CD4-positive, alpha-beta T cell treated with Interleukin-17A for 4 hours (primary cell): ENCODE measurements around the gene ALX4.

Source experiments
- DNase-seq: peaks from one replicate; pipeline ENCODE4 v3.0.0-alpha.2; 2020; ENCODE audit warnings: mixed read lengths

Gene ALX4

GRCh38 chr11:44235765-44236201 is 74.2 kb downstream of the ALX4 start:
- no peak for DNase-seq

GRCh38 chr11:44229624-44230023 is 80.3 kb downstream of the ALX4 start:
- DNase-seq: no peak

GRCh38 chr11:44229098-44229497 is 80.8 kb downstream of the ALX4 start:
- DNase-seq: no peak

- DNase-seq: no peak
Observed at GRCh38 chr11:44228379-44228778, 81.6 kb downstream of the ALX4 start.

DNA sequence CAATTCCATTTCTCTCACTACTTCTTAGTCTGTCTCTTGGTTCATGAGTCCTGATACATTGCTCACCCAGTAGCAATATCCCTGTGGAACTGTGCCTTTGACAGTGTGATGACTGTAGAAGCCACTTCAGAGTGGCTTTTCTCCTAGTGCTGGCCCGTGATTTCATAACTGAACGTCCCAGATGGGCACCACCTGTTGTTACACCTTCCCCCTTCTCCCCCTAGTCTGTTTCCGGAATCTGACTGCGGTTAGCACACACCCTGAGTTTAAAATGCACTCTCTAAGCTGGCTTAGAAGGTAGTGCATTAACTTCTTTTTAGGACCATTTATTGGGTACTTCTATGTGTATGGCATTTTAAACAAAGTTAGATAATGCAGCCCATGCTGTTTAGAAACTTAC is 83.0 kb downstream of the ALX4 start:
- no peak for DNase-seq

GRCh38 chr11:44226490-44226889 is 83.4 kb downstream of the ALX4 start:
- DNase-seq: no peak

DNA sequence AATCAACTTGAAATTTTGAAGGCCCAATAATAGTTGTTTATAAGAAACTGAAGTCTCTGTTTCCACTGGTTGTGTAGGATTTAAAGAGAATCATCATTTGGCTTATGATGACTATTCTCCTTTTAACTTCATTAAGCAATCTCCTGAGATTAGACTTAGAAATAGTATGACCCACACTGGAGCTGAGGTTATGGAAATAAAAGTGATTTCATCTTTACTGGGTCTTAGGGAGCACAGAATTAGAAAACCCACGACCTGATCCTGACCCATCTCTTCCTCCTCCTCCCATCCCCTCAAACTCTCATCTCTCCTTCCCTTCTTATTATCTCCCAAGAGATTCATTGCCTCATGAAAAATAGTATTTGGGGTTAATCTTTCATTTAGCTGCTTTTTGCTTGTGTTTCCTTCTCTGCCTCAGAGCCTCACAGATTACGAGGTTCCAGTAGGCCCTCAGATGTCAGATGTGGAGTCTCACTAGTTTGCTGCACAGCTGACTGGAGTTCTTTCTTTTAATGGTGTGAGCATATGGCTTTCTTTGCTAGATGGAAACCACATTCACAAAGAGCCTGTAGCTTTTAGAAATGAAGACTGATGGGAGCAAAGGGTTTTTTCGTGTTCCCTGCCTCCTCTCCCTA is 85.0 kb downstream of the ALX4 start:
- no peak for DNase-seq

DNA sequence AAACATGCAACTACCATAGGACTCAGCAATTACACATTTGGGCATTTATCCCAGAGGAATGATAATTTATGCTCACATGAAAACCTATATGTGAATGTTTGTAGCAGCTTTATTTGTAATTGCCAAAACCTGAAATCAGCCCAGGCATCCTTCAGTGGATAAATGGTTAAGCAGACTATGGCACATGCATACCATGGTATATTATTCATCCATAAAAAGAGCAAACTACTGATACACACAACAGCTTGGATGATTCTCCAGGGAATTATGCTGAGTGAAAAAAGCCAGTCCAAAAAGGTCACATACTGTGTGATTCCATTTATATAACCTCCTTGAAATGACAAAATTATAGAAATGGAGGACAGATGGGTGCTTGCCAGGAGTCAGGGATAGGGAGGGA is 86.7 kb downstream of the ALX4 start:
- no peak for DNase-seq

DNA sequence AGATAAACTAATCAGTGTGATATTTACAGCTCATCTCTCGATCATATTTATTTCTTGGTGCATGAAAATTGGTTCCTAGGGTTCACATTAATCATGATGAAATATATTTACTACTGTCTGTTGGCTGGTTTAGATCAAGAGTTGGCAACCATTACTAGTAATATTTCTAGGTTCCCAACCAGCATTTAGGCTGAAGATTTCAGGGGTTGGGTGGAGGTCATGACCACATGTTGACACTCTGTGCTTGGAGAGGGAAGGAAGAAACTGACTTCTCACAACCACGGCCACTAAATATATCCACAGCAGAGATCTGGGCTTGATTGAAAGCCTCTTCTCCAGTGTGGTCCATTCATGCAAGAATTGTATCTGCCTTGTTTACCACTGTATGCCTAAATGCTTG is 87.9 kb downstream of the ALX4 start:
- DNase-seq: no peak

DNA sequence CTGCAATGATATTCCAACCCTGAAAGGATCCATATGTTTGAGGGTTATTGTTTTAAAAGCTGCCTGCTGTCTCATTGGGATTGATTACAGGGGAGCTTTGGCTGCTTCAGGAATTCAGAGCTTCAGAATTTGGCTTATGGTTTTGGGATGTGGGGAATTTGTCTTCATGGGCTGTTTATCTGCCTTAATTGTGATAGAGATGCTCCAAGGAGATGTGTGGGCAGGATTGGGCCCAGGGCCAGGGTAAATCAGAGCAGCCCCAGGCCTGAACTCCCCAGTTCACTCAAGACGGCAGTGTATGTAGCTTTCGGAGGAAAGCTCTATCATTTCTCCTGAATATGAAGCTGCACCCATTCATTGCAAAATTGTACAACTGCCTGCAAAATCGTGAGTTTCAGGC is 88.5 kb downstream of the ALX4 start:
- no peak for DNase-seq

- no peak for DNase-seq
Observed at GRCh38 chr11:44219830-44220796, 89.8 kb downstream of the ALX4 start.

GRCh38 chr11:44217432-44217831 is 92.5 kb downstream of the ALX4 start:
- DNase-seq: no peak

- no peak for DNase-seq
Observed at GRCh38 chr11:44213148-44213547, 96.8 kb downstream of the ALX4 start.

GRCh38 chr11:44212128-44212527 is 97.8 kb downstream of the ALX4 start:
- no peak for DNase-seq
